ENCODE measurements around the gene CEP97.
"Not testable (repeated sequence)": the region's sequence is repeated elsewhere in the genome, so short reads cannot be mapped to it uniquely, and the experiment has no call there.

Gene CEP97

DNA sequence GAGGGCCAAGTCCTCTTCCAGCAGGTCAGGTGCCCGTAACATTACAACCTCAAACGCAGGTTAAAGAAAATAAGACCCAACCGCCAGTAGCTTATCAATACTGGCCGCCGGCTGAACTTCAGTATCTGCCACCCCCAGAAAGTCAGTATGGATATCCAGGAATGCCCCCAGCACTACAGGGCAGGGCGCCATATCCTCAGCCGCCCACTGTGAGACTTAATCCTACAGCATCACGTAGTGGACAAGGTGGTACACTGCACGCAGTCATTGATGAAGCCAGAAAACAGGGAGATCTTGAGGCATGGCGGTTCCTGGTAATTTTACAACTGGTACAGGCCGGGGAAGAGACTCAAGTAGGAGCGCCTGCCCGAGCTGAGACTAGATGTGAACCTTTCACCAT is 30.9 kb upstream of the CEP97 start:
- H3K27ac ChIP-seq = not testable (repeated sequence)

GRCh38 chr3:101694836-101695235 is 29.6 kb upstream of the CEP97 start:
- not testable (repeated sequence) for H3K27ac ChIP-seq

More for the DNA sequence above, 30.9 kb upstream of the CEP97 start:
- TF ChIP-seq CTCF (IDR thresholded peaks at IDR 0.05) = peak; percentile 86

- peak; percentile 82 for TF ChIP-seq CTCF (IDR thresholded peaks at IDR 0.05)
- TF ChIP-seq ZFX (IDR thresholded peaks at IDR 0.05; ENCODE audit: borderline replicate concordance) = no peak
- H3K27ac ChIP-seq = no peak overlapping the region
Observed at GRCh38 chr3:101695779-101696372, 28.5 kb upstream of the CEP97 start.

GRCh38 chr3:101701696-101702634 is 22.4 kb upstream of the CEP97 start:
- H3K27ac ChIP-seq = no peak overlapping the region
- no peak for TF ChIP-seq ZFX (IDR thresholded peaks at IDR 0.05; ENCODE audit: borderline replicate concordance)
- no peak for TF ChIP-seq CTCF (IDR thresholded peaks at IDR 0.05)

GRCh38 chr3:101702726-101703125 is 21.7 kb upstream of the CEP97 start:
- no peak overlapping the region for H3K27ac ChIP-seq
- TF ChIP-seq CTCF (IDR thresholded peaks at IDR 0.05) = no peak
- TF ChIP-seq ZFX (IDR thresholded peaks at IDR 0.05; ENCODE audit: borderline replicate concordance) = no peak

DNA sequence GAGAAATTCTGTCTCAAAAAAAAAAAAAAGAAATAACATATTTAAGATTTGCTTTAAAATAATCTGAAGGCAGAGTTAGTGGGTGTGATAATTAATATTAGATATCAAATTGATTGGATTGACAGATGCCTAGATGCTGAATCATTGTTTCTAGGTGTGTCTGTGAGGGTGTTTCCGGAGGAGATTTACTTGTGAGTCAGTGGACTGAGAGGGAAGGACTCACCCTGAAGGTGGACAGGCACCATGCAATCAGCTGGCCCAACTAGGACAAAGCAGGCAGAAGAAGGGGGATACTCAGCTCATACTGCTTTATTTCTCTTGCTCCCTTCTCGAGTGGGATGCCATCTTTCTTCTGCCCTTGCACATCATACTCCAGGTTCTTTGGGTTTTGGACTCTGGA is 21.2 kb upstream of the CEP97 start:
- TF ChIP-seq ZFX (IDR thresholded peaks at IDR 0.05; ENCODE audit: borderline replicate concordance) = no peak
- TF ChIP-seq CTCF (IDR thresholded peaks at IDR 0.05) = no peak

GRCh38 chr3:101704639-101705038 is 19.8 kb upstream of the CEP97 start:
- H3K27ac ChIP-seq = not testable (repeated sequence)

More for the DNA sequence above, 21.2 kb upstream of the CEP97 start:
- H3K27ac ChIP-seq = no peak overlapping the region

DNA sequence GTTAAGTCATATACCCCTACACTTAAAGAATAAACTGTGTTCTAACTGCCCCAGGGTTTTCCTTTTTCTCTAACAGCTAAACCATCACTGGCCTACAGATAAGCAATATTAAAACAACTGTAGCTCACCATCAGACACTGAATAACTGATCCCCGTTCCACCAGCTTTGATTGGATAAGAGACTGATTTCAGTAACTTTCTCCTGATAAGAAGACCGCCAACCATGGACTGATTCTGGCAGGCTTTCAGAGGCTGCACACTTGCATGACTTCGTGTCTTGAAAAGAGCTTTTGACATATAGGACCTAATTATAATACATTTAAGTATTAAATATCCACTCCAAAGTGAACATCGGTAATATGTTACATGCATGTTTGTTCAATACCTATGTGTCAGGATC is 15.3 kb upstream of the CEP97 start:
- TF ChIP-seq CTCF (IDR thresholded peaks at IDR 0.05) = no peak
- no peak for TF ChIP-seq ZFX (IDR thresholded peaks at IDR 0.05; ENCODE audit: borderline replicate concordance)
- H3K27ac ChIP-seq = no peak overlapping the region
